Effector CD4-positive, alpha-beta T cell (primary cell): ENCODE measurements around the gene VOPP1.
A peak's percentile ranks its signal among the peaks of the same experiment; 100 is the strongest.
"Not testable (repeated sequence)": the region's sequence is repeated elsewhere in the genome, so short reads cannot be mapped to it uniquely, and the experiment has no call there.

Experiments used
- DNase-seq: peaks from one replicate; pipeline ENCODE4 v3.0.0-alpha.2; 2020
- total RNA-seq: gene quantifications from one replicate; lab custom pipeline; 2026; lab: John Stamatoyannopoulos, UW

Gene VOPP1
- 72.2 reads per million, percentile 76 among the genes with 10 or more reads in this experiment for total RNA-seq

GRCh38 chr7:55572378-55573233 is at the start of gene VOPP1:
VOPP1 (minus strand) TSS chr7:55572502; CDS start chr7:55572324, 178 bp downstream.
- peak; percentile 29 for DNase-seq

- DNase-seq, result no peak
Observed at GRCh38 chr7:55618913-55619312, 46.6 kb upstream of the VOPP1 start.

- not testable (repeated sequence) for DNase-seq
Observed at GRCh38 chr7:55614365-55615064, 42.2 kb upstream of the VOPP1 start.

- DNase-seq, result not testable (repeated sequence)
Observed at GRCh38 chr7:55609726-55610125, 37.4 kb upstream of the VOPP1 start.

- not testable (repeated sequence) for DNase-seq
Observed at GRCh38 chr7:55605661-55606060, 33.4 kb upstream of the VOPP1 start.

GRCh38 chr7:55597944-55598499 is 25.7 kb upstream of the VOPP1 start:
- DNase-seq, result not testable (repeated sequence)

GRCh38 chr7:55597214-55597739 is 25.0 kb upstream of the VOPP1 start:
- not testable (repeated sequence) for DNase-seq

GRCh38 chr7:55595511-55595910 is 23.2 kb upstream of the VOPP1 start:
- no peak for DNase-seq

GRCh38 chr7:55594870-55595269 is 22.6 kb upstream of the VOPP1 start:
- no peak for DNase-seq

- DNase-seq, result no peak
Observed at GRCh38 chr7:55594414-55594813, 22.1 kb upstream of the VOPP1 start.

- DNase-seq, result peak; percentile 68
Observed at GRCh38 chr7:55593515-55594318, 21.4 kb upstream of the VOPP1 start.

- DNase-seq, result no peak
Observed at GRCh38 chr7:55593172-55593514, 20.8 kb upstream of the VOPP1 start.

GRCh38 chr7:55592492-55592891 is 20.2 kb upstream of the VOPP1 start:
- DNase-seq, result no peak

GRCh38 chr7:55591282-55591931 is 19.1 kb upstream of the VOPP1 start:
- DNase-seq, result no peak

- DNase-seq, result no peak
Observed at GRCh38 chr7:55590517-55591281, 18.4 kb upstream of the VOPP1 start.

GRCh38 chr7:55589905-55590304 is 17.6 kb upstream of the VOPP1 start:
- DNase-seq, result no peak

- DNase-seq, result no peak
Observed at GRCh38 chr7:55588976-55589604, 16.8 kb upstream of the VOPP1 start.

- no peak for DNase-seq
Observed at GRCh38 chr7:55588379-55588699, 16.0 kb upstream of the VOPP1 start.

GRCh38 chr7:55587687-55588378 is 15.5 kb upstream of the VOPP1 start:
- DNase-seq, result no peak

- DNase-seq, result not testable (repeated sequence)
Observed at GRCh38 chr7:55582656-55583055, 10.4 kb upstream of the VOPP1 start.
